GM12878 (cell line): Measurements from ENCODE around the gene NDUFB1. TPM values are rescaled to one million over a fixed set of nuclear protein-coding genes. Genes with fewer than 3 reads are reported as not detected.

Source experiments
- CBX5 ChIP-seq: sonication (generic); IDR thresholded peaks from 2 replicates; pipeline ENCODE4 v1.6.1; 2016; ENCODE audit warnings: low read depth, moderate library complexity, mild to moderate bottlenecking, inconsistent platforms
- CHD1 ChIP-seq: IDR thresholded peaks from 2 replicates; pipeline ENCODE4 v1.6.1; 2012; ENCODE audit warnings: low read depth, low read length, improper control_type of control experiment
- EGR1 ChIP-seq, 2 experiments: IDR thresholded peaks; 1 replicate in 1 of 2; 2 replicates in 1 of 2; pipeline ENCODE4 v1.6.1; 2011 to 2012; ENCODE audit warnings: low read depth in 2 of 2, low read length in 2 of 2, borderline replicate concordance in 1 of 2, mild to moderate bottlenecking in 1 of 2, moderate library complexity in 1 of 2
- HDAC2 ChIP-seq: fragments of 200-600 bp; sonication (generic); IDR thresholded peaks from 2 replicates; pipeline ENCODE4 v1.6.1; 2017
- KLF5 ChIP-seq: fragments of 450-650 bp; IDR thresholded peaks from 2 replicates; pipeline ENCODE4 v1.6.1; 2014; ENCODE audit warnings: mild to moderate bottlenecking; ENCODE audit not compliant: partially characterized antibody
- NFIC ChIP-seq: IDR thresholded peaks from 2 replicates; pipeline ENCODE4 v1.6.1; 2012; ENCODE audit warnings: low read depth, mild to moderate bottlenecking, inconsistent platforms, low read length, moderate library complexity
- NFXL1 ChIP-seq: fragments of 450-650 bp; IDR thresholded peaks from 2 replicates; pipeline ENCODE4 v1.6.1; 2017; ENCODE audit warnings: antibody characterized with exemption, mild to moderate bottlenecking, borderline replicate concordance
- NR2C2 ChIP-seq: IDR thresholded peaks from 2 replicates; pipeline ENCODE4 v1.6.1; 2011; ENCODE audit warnings: borderline replicate concordance, low read depth; ENCODE audit not compliant: control insufficient read depth, insufficient read length
- NRF1 ChIP-seq: conservative IDR thresholded peaks from 2 replicates; pipeline ENCODE4 v1.6.1; 2011; ENCODE audit warnings: mild to moderate bottlenecking, low read depth, low read length, improper control_type of control experiment
- POLR2AphosphoS5 ChIP-seq: IDR thresholded peaks from 2 replicates; pipeline ENCODE4 v1.6.1; 2011; ENCODE audit warnings: mild to moderate bottlenecking, low read length, inconsistent platforms
- RBBP5 ChIP-seq: fragments of 200-600 bp; sonication (generic); conservative IDR thresholded peaks from 2 replicates; pipeline ENCODE4 v1.6.1; 2016
- SMARCA5 ChIP-seq: fragments of 450-650 bp; IDR thresholded peaks from 2 replicates; pipeline ENCODE4 v1.6.1; 2017; ENCODE audit warnings: mild to moderate bottlenecking
- ZSCAN29 ChIP-seq: fragments of 450-650 bp; IDR thresholded peaks from 2 replicates; pipeline ENCODE4 v1.6.1; 2017; ENCODE audit warnings: mild to moderate bottlenecking, moderate library complexity
- ZZZ3 ChIP-seq: IDR thresholded peaks from 2 replicates; pipeline ENCODE4 v1.6.1; 2011; ENCODE audit warnings: low read depth; ENCODE audit not compliant: control insufficient read depth, insufficient read length
- polyA plus RNA-seq, 11 experiments: library from polyadenylated mRNA; depleted of rRNA in 4 of 11; unstranded in 6 of 11; stranded (reverse) in 5 of 11; fragments of >200 nt; fragmentation: Nextera tagmentation in 4 of 11; fragmentation: Illumina TruSeq in 1 of 11; extraction: Ambion mirVana in 4 of 11; extraction: Trizol in 1 of 11; gene quantifications; 1 replicate in 1 of 11; 2 replicates in 10 of 11; pipeline versions ENCODE4 v1.2.1 to v1.2.3, GENCODE V29; 2011 to 2016; ENCODE audit warnings: inconsistent platforms in 2 of 11, missing spikeins in 2 of 11, low read depth in 1 of 11
- total RNA-seq, 4 experiments: library from RNA; depleted of rRNA in 3 of 4; stranded (reverse); fragments of >200 nt in 3 of 4; fragmentation: Illumina TruSeq in 1 of 4; extraction: Trizol in 1 of 4; gene quantifications; 2 replicates each; pipeline versions ENCODE4 v1.2.1 to v1.2.3, GENCODE V29; 2013 to 2021
- TF ChIP-seq, protein P1 (sequence below): IDR thresholded peaks from 2 replicates; pipeline ENCODE4 v1.6.1; 2011; ENCODE audit warnings: borderline replicate concordance, low read depth, mild to moderate bottlenecking, moderate library complexity, low read length; ENCODE audit not compliant: insufficient read depth, poor library complexity, severe bottlenecking
- TF ChIP-seq, protein P2 (sequence below): IDR thresholded peaks from 2 replicates; pipeline ENCODE4 v1.6.1; 2011; ENCODE audit warnings: borderline replicate concordance, low read depth, mild to moderate bottlenecking, moderate library complexity, mixed read lengths, low read length; ENCODE audit not compliant: insufficient read depth; ENCODE audit errors: extremely low read length
- TF ChIP-seq, protein P3 (sequence below): fragments of 450-650 bp; IDR thresholded peaks from 2 replicates; pipeline ENCODE4 v1.6.1; 2017; ENCODE audit warnings: mild to moderate bottlenecking, low read depth, inconsistent platforms; ENCODE audit not compliant: poor library complexity, severe bottlenecking
- TF ChIP-seq, protein P4 (sequence below): fragments of 450-650 bp; formaldehyde crosslinking; IDR thresholded peaks from 2 replicates; pipeline ENCODE4 v1.4.0; 2022; ENCODE audit warnings: mild to moderate bottlenecking, moderate library complexity
- TF ChIP-seq, protein P5 (sequence below): IDR thresholded peaks from 2 replicates; pipeline ENCODE4 v1.6.1; 2012; ENCODE audit warnings: low read depth, low read length, improper control_type of control experiment
- TF ChIP-seq, protein P6 (sequence below): IDR thresholded peaks from 2 replicates; pipeline ENCODE4 v1.6.1; 2011; ENCODE audit warnings: low read depth, low read length, improper control_type of control experiment, borderline replicate concordance

The NDUFB1 gene
- total and polyA plus RNA-seq, 10 of the 15 experiments (the other 5 are each of a cell fraction or from before 2014, with no cell fraction given) = 132 to 919 (median 561) TPM

DNA sequence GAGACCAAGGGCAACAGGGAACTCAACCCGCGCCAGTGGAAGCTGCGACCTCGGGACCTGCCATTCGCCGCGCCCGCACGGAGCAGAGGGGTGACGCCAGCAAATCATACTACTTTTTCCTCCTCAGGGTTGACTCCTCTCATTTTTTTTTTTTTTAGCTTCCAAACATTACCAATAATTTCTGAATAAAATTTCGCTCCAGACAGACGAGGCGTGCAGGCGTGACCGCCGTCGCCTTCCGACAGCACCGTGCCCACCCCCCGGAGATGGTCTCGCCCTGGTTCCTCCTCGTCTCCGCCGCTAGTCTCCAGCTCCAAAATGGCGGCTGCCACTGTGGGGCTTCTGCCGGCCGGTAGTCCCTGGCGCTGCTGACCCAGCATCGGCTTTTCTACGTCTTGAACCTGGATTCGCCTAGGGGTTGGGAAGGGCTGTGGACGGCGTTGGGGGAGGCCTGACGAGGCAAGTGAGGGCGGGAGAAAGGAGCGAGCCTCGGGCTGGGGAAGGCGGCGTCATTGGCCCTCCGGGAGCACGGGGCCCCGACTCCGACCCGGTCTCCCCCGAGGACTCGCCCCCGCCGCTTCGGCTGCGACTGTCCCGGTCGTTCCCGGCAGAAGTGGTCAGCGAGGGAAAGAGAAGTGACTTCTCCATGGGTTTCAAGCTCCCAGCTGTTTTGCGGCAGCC is at the start of gene NDUFB1, which contains the start of gene CPSF2 (continued):
- TF ChIP-seq CBX5 = no peak
- TF ChIP-seq, protein P1, sequence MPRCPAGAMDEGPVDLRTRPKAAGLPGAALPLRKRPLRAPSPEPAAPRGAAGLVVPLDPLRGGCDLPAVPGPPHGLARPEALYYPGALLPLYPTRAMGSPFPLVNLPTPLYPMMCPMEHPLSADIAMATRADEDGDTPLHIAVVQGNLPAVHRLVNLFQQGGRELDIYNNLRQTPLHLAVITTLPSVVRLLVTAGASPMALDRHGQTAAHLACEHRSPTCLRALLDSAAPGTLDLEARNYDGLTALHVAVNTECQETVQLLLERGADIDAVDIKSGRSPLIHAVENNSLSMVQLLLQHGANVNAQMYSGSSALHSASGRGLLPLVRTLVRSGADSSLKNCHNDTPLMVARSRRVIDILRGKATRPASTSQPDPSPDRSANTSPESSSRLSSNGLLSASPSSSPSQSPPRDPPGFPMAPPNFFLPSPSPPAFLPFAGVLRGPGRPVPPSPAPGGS = no peak
- TF ChIP-seq, protein P2, sequence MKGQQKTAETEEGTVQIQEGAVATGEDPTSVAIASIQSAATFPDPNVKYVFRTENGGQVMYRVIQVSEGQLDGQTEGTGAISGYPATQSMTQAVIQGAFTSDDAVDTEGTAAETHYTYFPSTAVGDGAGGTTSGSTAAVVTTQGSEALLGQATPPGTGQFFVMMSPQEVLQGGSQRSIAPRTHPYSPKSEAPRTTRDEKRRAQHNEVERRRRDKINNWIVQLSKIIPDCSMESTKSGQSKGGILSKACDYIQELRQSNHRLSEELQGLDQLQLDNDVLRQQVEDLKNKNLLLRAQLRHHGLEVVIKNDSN = no peak
- no peak for TF ChIP-seq RBBP5
- TF ChIP-seq, protein P3, sequence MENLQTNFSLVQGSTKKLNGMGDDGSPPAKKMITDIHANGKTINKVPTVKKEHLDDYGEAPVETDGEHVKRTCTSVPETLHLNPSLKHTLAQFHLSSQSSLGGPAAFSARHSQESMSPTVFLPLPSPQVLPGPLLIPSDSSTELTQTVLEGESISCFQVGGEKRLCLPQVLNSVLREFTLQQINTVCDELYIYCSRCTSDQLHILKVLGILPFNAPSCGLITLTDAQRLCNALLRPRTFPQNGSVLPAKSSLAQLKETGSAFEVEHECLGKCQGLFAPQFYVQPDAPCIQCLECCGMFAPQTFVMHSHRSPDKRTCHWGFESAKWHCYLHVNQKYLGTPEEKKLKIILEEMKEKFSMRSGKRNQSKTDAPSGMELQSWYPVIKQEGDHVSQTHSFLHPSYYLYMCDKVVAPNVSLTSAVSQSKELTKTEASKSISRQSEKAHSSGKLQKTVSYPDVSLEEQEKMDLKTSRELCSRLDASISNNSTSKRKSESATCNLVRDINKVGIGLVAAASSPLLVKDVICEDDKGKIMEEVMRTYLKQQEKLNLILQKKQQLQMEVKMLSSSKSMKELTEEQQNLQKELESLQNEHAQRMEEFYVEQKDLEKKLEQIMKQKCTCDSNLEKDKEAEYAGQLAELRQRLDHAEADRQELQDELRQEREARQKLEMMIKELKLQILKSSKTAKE = peak; percentile 98
- TF ChIP-seq CHD1 = peak; percentile 99
- TF ChIP-seq SMARCA5 = no peak; the same call in 1 of the 2 replicates
- TF ChIP-seq NFXL1 = no peak
- TF ChIP-seq ZSCAN29 = no peak
- no peak for TF ChIP-seq NR2C2
- TF ChIP-seq, protein P4, sequence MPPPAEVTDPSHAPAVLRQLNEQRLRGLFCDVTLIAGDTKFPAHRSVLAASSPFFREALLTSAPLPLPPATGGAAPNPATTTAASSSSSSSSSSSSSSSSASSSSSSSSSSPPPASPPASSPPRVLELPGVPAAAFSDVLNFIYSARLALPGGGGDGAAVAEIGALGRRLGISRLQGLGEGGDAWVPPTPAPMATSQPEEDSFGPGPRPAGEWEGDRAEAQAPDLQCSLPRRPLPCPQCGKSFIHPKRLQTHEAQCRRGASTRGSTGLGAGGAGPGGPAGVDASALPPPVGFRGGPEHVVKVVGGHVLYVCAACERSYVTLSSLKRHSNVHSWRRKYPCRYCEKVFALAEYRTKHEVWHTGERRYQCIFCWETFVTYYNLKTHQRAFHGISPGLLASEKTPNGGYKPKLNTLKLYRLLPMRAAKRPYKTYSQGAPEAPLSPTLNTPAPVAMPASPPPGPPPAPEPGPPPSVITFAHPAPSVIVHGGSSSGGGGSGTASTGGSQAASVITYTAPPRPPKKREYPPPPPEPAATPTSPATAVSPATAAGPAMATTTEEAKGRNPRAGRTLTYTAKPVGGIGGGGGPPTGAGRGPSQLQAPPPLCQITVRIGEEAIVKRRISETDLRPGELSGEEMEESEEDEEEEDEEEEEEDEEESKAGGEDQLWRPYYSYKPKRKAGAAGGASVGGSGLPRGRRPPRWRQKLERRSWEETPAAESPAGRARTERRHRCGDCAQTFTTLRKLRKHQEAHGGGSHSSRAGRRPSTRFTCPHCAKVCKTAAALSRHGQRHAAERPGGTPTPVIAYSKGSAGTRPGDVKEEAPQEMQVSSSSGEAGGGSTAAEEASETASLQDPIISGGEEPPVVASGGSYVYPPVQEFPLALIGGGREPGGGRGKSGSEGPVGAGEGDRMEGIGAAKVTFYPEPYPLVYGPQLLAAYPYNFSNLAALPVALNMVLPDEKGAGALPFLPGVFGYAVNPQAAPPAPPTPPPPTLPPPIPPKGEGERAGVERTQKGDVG (CRISPR knock-in tag) = no peak
- TF ChIP-seq, protein P5, sequence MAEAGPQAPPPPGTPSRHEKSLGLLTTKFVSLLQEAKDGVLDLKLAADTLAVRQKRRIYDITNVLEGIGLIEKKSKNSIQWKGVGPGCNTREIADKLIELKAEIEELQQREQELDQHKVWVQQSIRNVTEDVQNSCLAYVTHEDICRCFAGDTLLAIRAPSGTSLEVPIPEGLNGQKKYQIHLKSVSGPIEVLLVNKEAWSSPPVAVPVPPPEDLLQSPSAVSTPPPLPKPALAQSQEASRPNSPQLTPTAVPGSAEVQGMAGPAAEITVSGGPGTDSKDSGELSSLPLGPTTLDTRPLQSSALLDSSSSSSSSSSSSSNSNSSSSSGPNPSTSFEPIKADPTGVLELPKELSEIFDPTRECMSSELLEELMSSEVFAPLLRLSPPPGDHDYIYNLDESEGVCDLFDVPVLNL = 0 out of 2 replicates have a peak, but pooled peaks have one; percentile 39
- peak; percentile 100 for TF ChIP-seq KLF5
- TF ChIP-seq NFIC = no peak; the same call in 1 of the 2 replicates
- no peak for TF ChIP-seq NRF1
- TF ChIP-seq EGR1 (IDR thresholded peaks at IDR 0.05; ENCODE audit: borderline replicate concordance in 1 of 2, low read depth in 2 of 2, low read length in 2 of 2) = peak in 1 of 2 experiments; percentile 32; a peak in 1 of 3 replicates
- no peak for TF ChIP-seq ZZZ3
- TF ChIP-seq, protein P6, sequence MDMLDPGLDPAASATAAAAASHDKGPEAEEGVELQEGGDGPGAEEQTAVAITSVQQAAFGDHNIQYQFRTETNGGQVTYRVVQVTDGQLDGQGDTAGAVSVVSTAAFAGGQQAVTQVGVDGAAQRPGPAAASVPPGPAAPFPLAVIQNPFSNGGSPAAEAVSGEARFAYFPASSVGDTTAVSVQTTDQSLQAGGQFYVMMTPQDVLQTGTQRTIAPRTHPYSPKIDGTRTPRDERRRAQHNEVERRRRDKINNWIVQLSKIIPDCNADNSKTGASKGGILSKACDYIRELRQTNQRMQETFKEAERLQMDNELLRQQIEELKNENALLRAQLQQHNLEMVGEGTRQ = no peak
- no peak for TF ChIP-seq HDAC2
- TF ChIP-seq POLR2AphosphoS5 = peak; percentile 98
